Activated CD4-positive, alpha-beta memory T cell treated with anti-CD3 and anti-CD28 coated beads for 36 hours (primary cell): ENCODE data around the gene LPCAT1. TPM values are rescaled to one million over a fixed set of nuclear protein-coding genes. Genes with fewer than 3 reads are reported as not detected.
"Not testable (repeated sequence)": the region's sequence is repeated elsewhere in the genome, so short reads cannot be mapped to it uniquely, and the experiment has no call there.

Source experiments
- CTCF ChIA-PET: fragments of 350-600 bp; sonication (Branson Sonifier 250); formaldehyde crosslinking; loops from one replicate; lab custom pipeline; 2021; ENCODE audit warnings: antibody characterized with exemption, inconsistent platforms; lab: Charles Lee
- POLR2A ChIA-PET: fragments of 350-600 bp; sonication (Branson Sonifier 250); formaldehyde crosslinking; loops from one replicate; lab custom pipeline; 2021; ENCODE audit warnings: antibody characterized with exemption; lab: Charles Lee
- DNase-seq: peaks from one replicate; pipeline ENCODE4 v3.0.0-alpha.2; 2020
- H3K27ac Mint-ChIP-seq: one replicate; pipeline ENCODE4 v1.8.0; 2021; ENCODE audit warnings: mixed read lengths
- H3K27me3 Mint-ChIP-seq: one replicate; pipeline ENCODE4 v1.8.0; 2021; ENCODE audit warnings: mixed read lengths
- H3K36me3 Mint-ChIP-seq: one replicate; pipeline ENCODE4 v1.8.0; 2021; ENCODE audit warnings: mixed read lengths
- H3K4me1 Mint-ChIP-seq: one replicate; pipeline ENCODE4 v1.8.0; 2021; ENCODE audit warnings: low read depth, mixed read lengths
- H3K4me3 Mint-ChIP-seq: one replicate; pipeline ENCODE4 v1.8.0; 2021; ENCODE audit warnings: mild to moderate bottlenecking, mixed read lengths
- H3K9me3 Mint-ChIP-seq: one replicate; pipeline ENCODE4 v1.8.0; 2021; ENCODE audit warnings: mixed read lengths
- intact Hi-C: fragments of 100-400 bp; cut with micrococcal nuclease; formaldehyde crosslinking; loops from one replicate; pipeline ENCODE4 v1.15.1; 2023
- total RNA-seq, 2 experiments: library from RNA; stranded (reverse); gene quantifications; one replicate each; pipeline ENCODE4 v1.2.3, GENCODE V29; 2021

LPCAT1 gene
- total RNA-seq, 2 experiments from 2014 or later: 48.4 to 51.4 TPM

GRCh38 chr5:1465117-1465516 is 58.6 kb downstream of the LPCAT1 start:
- ChIA-PET CTCF (no interaction called here), POLR2A (no interaction called here)
- Mint-ChIP-seq H3K4me1 (no peaks in the 10 kb centered on the region), H3K36me3 (peaks cover 36% of the 10 kb centered on the region), H3K27me3 (no peaks in the 10 kb centered on the region), H3K4me3 (no peak overlapping the region), H3K27ac (no peak overlapping the region), H3K9me3 (peaks cover 15% of the 10 kb centered on the region)
- DNase-seq: no peak
- intact Hi-C loops: loop anchor here (5.0 kb wide), 1 partner anchor 298 kb away; no protein-coding TSS in a partner anchor

GRCh38 chr5:1464511-1464910 is 59.2 kb downstream of the LPCAT1 start:
- H3K4me3 Mint-ChIP-seq: no peak overlapping the region
- no peak for DNase-seq
- no peak overlapping the region for H3K27ac Mint-ChIP-seq

DNA sequence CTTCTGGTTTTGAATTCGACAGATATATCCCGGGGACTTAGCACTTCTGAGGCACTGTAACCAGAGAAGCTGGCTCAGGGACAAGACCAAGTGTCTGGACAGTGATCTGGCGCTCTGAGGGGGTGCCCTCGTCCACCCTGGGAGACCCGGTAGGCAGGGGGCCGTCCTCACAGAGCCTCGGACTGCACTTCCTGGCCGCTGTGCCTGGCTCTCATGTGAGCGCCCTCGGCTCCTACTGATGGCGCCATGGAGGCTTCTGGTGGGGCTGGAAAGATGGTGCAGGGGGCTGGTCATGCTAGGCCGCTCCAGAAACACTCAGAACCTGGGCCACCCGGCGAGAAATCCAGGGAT is 59.7 kb downstream of the LPCAT1 start:
- no peak overlapping the region for H3K27ac Mint-ChIP-seq
- H3K36me3 Mint-ChIP-seq: peaks cover 38% of the 10 kb centered on the region
- no peak for DNase-seq
- H3K9me3 Mint-ChIP-seq: peaks cover 15% of the 10 kb centered on the region
- no peaks in the 10 kb centered on the region for H3K4me1 Mint-ChIP-seq
- intact Hi-C loops: no loop called here
- H3K4me3 Mint-ChIP-seq: no peak overlapping the region
- CTCF ChIA-PET: no interaction called here
- POLR2A ChIA-PET: no interaction called here
- H3K27me3 Mint-ChIP-seq: no peaks in the 10 kb centered on the region

More at GRCh38 chr5:1464511-1464910, 59.2 kb downstream of the LPCAT1 start:
- intact Hi-C loops: no loop called here
- ChIA-PET CTCF (no interaction called here), POLR2A (no interaction called here)
- Mint-ChIP-seq H3K27me3 (no peaks in the 10 kb centered on the region), H3K9me3 (peaks cover 15% of the 10 kb centered on the region), H3K4me1 (no peaks in the 10 kb centered on the region), H3K36me3 (peaks cover 38% of the 10 kb centered on the region)

- no peak for DNase-seq
- Mint-ChIP-seq H3K36me3 (peaks cover 38% of the 10 kb centered on the region), H3K27me3 (no peaks in the 10 kb centered on the region), H3K9me3 (peaks cover 15% of the 10 kb centered on the region), H3K4me1 (no peaks in the 10 kb centered on the region), H3K27ac (no peak overlapping the region), H3K4me3 (no peak overlapping the region)
- CTCF ChIA-PET: no interaction called here
- intact Hi-C loops: no loop called here
- POLR2A ChIA-PET: no interaction called here
These were observed 60.2 kb downstream of the LPCAT1 start for GRCh38 chr5:1463326-1464095.

DNA sequence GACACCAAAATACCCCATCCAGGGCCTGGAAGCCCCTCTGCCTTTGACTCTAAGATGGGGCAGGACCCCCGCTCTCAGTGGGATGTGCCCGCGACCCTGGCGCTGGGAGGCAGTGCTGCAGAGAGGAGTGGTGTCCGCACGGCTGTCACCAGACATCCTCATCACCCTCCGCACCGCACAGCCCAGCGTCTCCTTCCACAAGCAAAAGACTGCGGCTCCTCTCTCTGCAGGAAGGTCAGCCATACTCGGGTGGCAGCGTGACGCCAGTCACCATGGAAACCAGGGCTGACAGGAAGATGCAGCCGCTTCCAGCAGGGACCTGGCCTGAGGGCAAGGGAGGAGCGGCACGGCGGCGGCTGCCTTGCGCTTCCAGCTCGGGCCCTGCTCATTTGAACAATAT is 61.4 kb downstream of the LPCAT1 start:
- CTCF ChIA-PET: no interaction called here
- H3K4me1 Mint-ChIP-seq: no peaks in the 10 kb centered on the region
- no peak for DNase-seq
- POLR2A ChIA-PET: no interaction called here
- no peak overlapping the region for H3K4me3 Mint-ChIP-seq
- no peaks in the 10 kb centered on the region for H3K27me3 Mint-ChIP-seq
- intact Hi-C loops: no loop called here
- H3K36me3 Mint-ChIP-seq: peaks cover 33% of the 10 kb centered on the region
- H3K27ac Mint-ChIP-seq: no peak overlapping the region
- H3K9me3 Mint-ChIP-seq: peaks cover 15% of the 10 kb centered on the region

DNA sequence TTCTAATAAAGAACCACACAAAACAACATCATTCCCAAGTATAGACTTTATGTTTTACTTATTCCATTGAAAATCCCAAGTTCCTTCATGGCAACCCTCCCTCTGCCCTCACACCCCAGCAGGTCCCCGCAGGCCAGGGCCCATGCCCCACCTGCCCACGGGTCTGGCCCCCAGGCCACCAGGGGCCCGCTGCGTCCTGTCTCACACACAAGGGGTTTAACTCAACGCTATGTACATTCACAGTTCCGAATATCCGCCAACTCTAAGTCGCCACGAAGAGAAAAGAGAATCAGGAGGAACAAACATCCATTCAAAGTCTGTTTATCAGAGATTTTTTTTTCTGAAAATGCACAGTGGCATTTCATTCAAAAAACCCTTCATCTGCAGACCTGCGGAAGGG is 62.4 kb downstream of the LPCAT1 start:
- DNase-seq: no peak
- POLR2A ChIA-PET: no interaction called here
- intact Hi-C loops: no loop called here
- no peak overlapping the region for H3K4me3 Mint-ChIP-seq
- CTCF ChIA-PET: no interaction called here
- H3K27ac Mint-ChIP-seq: no peak overlapping the region
- H3K9me3 Mint-ChIP-seq: peaks cover 21% of the 10 kb centered on the region
- H3K36me3 Mint-ChIP-seq: peaks cover 36% of the 10 kb centered on the region
- no peaks in the 10 kb centered on the region for H3K4me1 Mint-ChIP-seq
- no peaks in the 10 kb centered on the region for H3K27me3 Mint-ChIP-seq

DNA sequence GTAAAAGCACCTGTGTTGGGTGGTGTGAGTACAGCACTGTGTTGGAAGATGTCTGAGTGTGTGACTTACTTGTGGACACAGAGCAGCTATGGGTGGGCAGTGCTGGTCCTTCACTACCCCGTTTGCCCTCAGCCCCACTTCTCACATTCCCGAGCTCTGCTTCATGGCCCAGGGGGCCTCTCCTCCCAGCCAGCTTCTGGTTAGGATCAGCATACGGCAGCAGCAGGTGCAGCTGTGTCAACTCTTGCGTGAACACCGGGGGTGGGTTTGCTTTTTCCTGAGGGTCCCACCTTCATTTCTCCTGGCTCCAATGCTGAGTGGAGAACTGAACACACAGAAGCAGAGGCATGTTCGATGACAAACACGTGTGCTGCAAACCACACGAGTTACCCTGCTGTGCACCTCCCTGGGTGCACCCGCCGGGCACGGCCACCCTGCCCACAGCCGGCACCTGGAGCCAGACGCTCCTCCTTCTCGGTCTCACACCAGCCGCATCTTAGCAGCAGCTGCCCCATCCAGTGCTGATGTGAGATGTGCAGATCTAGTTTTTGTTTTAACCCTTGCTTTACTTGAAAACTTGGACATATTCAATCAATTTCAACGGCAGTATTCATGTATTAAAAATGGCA is 63.6 kb downstream of the LPCAT1 start:
- Mint-ChIP-seq H3K9me3 (peaks cover 22% of the 10 kb centered on the region), H3K4me3 (no peak overlapping the region), H3K4me1 (no peaks in the 10 kb centered on the region), H3K27ac (no peak overlapping the region), H3K27me3 (no peaks in the 10 kb centered on the region), H3K36me3 (peaks cover 28% of the 10 kb centered on the region)
- CTCF ChIA-PET: no interaction called here
- POLR2A ChIA-PET: no interaction called here
- intact Hi-C loops: no loop called here
- no peak for DNase-seq

- H3K9me3 Mint-ChIP-seq: peaks cover 19% of the 10 kb centered on the region
- H3K4me1 Mint-ChIP-seq, H3K27ac Mint-ChIP-seq, POLR2A ChIA-PET, CTCF ChIA-PET, DNase-seq, H3K4me3 Mint-ChIP-seq, intact Hi-C loops, H3K27me3 Mint-ChIP-seq: not testable (repeated sequence)
- peaks cover 21% of the 10 kb centered on the region for H3K36me3 Mint-ChIP-seq
These were observed 64.3 kb downstream of the LPCAT1 start for GRCh38 chr5:1459435-1459834.

DNA sequence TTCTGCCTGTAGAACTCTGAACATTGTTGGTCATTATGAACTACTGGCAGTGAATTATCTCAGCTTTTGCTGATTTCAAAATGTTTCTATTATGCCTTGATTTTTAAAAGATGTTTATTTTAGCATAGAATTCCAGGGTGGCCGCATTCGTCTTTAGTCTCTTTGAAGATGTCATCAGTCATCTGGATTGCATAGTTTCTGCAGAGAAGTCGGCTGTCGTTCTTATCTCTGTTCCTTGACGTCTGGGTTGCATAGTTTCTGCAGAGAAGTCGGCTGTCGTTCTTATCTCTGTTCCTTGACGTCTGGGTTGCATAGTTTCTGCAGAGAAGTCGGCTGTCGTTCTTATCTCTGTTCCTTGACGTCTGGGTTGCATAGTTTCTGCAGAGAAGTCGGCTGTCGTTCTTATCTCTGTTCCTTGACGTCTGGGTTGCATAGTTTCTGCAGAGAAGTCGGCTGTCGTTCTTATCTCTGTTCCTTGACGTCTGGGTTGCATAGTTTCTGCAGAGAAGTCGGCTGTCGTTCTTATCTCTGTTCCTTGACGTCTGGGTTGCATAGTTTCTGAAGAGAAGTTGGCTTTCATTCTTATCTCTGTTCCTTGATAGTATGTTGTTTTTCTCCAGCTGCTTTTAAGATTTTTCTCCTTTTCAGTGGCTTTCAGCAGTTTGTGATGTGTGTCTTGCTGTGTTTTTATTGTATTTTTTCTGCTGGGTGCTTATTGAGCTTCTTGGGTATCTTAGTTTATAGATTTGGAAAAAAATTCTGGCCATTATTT is 67.5 kb downstream of the LPCAT1 start:
- intact Hi-C loops, POLR2A ChIA-PET, H3K4me3 Mint-ChIP-seq, H3K27ac Mint-ChIP-seq, DNase-seq, H3K4me1 Mint-ChIP-seq: not testable (repeated sequence)
- H3K27me3 Mint-ChIP-seq: peaks cover 15% of the 10 kb centered on the region
- CTCF ChIA-PET: interaction anchor here (0.6 kb wide), 1 partner anchor 522 kb away, joined by 3 read pairs; no protein-coding TSS in a partner anchor
- peaks cover 15% of the 10 kb centered on the region for H3K36me3 Mint-ChIP-seq
- peaks cover 33% of the 10 kb centered on the region for H3K9me3 Mint-ChIP-seq

- no peak overlapping the region for H3K27ac Mint-ChIP-seq
- intact Hi-C loops: no loop called here
These were observed 70.1 kb downstream of the LPCAT1 start for GRCh38 chr5:1453613-1454012.

GRCh38 chr5:1449081-1449630 is 74.6 kb downstream of the LPCAT1 start:
- H3K27me3 Mint-ChIP-seq: peaks cover 42% of the 10 kb centered on the region
- no peak overlapping the region for H3K4me3 Mint-ChIP-seq
- no peak for DNase-seq
- no peak overlapping the region for H3K27ac Mint-ChIP-seq
- H3K36me3 Mint-ChIP-seq: peaks cover 4% of the 10 kb centered on the region
- intact Hi-C loops: no loop called here
- ChIA-PET POLR2A (no interaction called here), CTCF (interaction anchor here (1.4 kb wide), 1 partner anchor 31 kb away, joined by 3 read pairs; no protein-coding TSS in a partner anchor)
- H3K9me3 Mint-ChIP-seq: peaks cover 12% of the 10 kb centered on the region
- peaks cover 4% of the 10 kb centered on the region for H3K4me1 Mint-ChIP-seq

More at GRCh38 chr5:1453613-1454012, 70.1 kb downstream of the LPCAT1 start:
- DNase-seq: no peak
- no peak overlapping the region for H3K4me3 Mint-ChIP-seq
- peaks cover 24% of the 10 kb centered on the region for H3K27me3 Mint-ChIP-seq
- H3K36me3 Mint-ChIP-seq: peaks cover 7% of the 10 kb centered on the region
- ChIA-PET CTCF (interaction anchor here (1.8 kb wide), 1 partner anchor 73 kb away, joined by 7 read pairs; no protein-coding TSS in a partner anchor), POLR2A (no interaction called here)
- H3K4me1 Mint-ChIP-seq: no peaks in the 10 kb centered on the region
- peaks cover 33% of the 10 kb centered on the region for H3K9me3 Mint-ChIP-seq

DNA sequence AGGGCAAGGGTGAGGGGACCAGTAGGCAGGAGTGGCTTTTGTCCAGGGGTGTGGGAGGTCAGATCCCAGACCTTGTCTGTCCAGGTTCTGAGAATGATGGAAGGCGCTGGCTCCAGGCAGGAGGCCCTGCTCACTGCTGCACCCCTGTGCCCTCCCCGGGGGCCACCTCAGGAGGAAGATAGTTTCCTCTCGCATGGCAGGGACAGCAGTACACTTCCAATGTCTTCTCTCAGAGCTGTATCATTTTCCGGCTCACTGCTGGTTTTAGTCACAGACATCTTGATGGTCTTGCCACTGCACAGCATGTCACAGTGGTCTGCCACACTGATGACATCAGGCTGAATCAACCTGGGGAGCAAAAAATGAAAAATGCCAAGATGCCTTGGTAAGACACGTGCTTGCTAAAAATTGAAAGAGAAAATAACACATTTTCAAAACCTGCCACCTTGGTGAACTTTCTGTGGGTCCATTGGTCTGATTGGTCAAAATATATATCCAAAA is 75.2 kb downstream of the LPCAT1 start:
- Mint-ChIP-seq H3K4me3 (no peak overlapping the region), H3K4me1 (peaks cover 7% of the 10 kb centered on the region), H3K27ac (no peak overlapping the region), H3K27me3 (peaks cover 43% of the 10 kb centered on the region), H3K9me3 (peaks cover 7% of the 10 kb centered on the region), H3K36me3 (peaks cover 2% of the 10 kb centered on the region)
- intact Hi-C loops: no loop called here
- ChIA-PET CTCF (interaction anchor here (1.4 kb wide), 1 partner anchor 31 kb away, joined by 3 read pairs; no protein-coding TSS in a partner anchor), POLR2A (no interaction called here)
- DNase-seq: peak; percentile 21
